GM21360 (cell line): ENCODE data around the gene SLBP.

Experiments
- ATAC-seq: cut with Tn5 transposase; IDR thresholded peaks from one replicate; pipeline ENCODE4 v1.9.1; 2021; ENCODE audit warnings: mild to moderate bottlenecking, moderate library complexity; ENCODE audit not compliant: unreplicated experiment

The SLBP gene

GRCh38 chr4:1656132-1656531 lies 56.0 kb downstream of the SLBP start:
- ATAC-seq = no peak

GRCh38 chr4:1655676-1656075 lies 56.4 kb downstream of the SLBP start:
- no peak for ATAC-seq

GRCh38 chr4:1655081-1655480 lies 57.0 kb downstream of the SLBP start:
- ATAC-seq = no peak

DNA sequence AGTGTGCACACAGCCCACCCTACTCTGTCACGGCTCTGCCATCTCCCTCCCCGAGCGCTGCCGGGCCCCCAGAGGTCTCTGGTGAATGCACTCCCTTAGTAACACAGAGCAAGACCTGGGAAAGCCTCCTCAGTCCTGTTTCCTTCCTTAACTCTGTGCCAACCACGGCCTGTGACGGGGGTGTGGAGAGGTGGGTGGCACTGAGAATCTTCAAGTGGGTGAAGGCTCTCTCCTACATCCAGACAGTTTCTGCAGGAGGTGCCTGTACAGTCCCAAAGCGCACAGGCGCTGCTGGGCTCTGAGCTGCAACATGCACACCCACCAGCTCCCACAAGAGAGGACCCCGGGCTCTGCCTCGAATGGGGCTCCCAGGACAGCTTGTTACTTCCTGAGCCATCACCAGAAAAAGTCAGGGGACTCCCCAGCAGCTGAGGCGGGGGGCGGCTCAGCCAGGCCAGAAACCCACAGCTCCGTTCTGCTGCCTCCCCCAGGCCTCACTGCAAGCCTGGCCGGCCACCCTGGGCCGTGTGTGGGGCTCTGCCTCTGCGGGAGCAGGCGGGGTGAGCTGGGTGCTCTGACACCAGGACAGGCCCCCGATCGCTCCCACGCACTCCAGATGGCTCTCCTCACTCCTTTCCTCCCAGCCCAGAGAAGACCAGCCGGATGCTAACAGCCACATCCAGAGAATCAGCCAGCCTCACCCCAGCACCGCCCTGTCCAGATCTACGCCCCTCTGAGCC lies 57.7 kb downstream of the SLBP start:
- ATAC-seq = no peak

- no peak for ATAC-seq
Measured at GRCh38 chr4:1653776-1654175, 58.3 kb downstream of the SLBP start.

GRCh38 chr4:1652088-1652487 lies 60.0 kb downstream of the SLBP start:
- no peak for ATAC-seq

- ATAC-seq = no peak
Measured at GRCh38 chr4:1651609-1652008, 60.5 kb downstream of the SLBP start.

DNA sequence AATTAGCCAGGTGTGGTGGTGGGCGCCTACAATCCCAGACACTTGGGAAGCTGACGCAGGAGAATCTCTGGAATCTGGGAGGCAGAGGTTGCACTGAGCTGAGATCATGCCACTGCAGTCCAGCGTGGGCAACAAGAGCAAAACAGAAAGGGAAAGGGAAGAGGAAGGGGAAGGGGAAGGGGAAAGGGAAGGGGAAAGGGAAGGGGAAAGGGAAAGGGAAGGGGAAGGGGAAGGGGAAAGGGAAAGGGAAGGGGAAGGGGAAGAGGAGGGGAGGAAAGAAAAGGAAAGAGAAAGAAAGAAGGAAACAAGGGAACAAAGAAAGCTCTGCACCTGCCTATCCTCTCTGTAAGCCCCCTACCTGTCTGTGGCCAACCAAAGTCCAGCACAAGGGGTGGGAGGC lies 63.2 kb downstream of the SLBP start:
- no peak for ATAC-seq

DNA sequence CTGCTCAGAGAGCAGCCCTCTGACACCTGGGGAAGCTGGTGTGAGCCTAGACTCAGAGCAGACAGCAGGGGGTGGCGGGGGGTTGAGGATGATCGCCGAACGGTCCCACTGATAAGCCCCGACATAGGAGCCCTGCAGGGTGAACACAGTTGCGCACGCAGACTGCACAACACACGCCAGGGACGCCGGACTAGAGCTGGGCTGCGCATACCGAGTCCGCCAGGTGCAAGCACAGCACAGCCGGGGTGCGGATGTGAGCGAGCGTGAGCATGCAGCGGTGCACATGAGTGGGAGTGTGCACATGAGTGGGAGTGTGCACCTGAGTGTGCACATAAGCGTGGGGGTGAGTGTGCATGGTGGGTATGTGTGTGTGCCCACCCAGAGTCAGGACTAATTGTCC lies 64.7 kb downstream of the SLBP start:
- no peak for ATAC-seq

DNA sequence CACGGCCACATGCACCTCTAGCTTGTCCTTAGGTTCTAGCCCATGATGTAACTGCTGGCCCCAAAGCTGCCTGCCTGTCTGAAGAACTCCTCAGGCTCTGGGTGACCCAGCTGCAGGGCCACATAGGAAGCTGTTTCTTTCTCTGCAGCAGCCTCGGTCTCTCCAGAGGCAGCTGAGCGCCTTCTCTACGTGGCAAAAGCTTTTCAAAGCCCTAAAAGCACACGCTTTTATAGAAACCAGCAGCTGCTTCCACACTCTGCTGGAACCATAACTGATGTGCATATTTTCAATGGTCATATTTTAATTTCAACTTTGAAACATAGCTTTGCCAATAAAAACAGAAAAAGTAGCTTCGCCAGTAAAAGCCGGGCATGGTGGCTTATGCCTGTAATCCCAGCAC lies 65.4 kb downstream of the SLBP start:
- no peak for ATAC-seq

DNA sequence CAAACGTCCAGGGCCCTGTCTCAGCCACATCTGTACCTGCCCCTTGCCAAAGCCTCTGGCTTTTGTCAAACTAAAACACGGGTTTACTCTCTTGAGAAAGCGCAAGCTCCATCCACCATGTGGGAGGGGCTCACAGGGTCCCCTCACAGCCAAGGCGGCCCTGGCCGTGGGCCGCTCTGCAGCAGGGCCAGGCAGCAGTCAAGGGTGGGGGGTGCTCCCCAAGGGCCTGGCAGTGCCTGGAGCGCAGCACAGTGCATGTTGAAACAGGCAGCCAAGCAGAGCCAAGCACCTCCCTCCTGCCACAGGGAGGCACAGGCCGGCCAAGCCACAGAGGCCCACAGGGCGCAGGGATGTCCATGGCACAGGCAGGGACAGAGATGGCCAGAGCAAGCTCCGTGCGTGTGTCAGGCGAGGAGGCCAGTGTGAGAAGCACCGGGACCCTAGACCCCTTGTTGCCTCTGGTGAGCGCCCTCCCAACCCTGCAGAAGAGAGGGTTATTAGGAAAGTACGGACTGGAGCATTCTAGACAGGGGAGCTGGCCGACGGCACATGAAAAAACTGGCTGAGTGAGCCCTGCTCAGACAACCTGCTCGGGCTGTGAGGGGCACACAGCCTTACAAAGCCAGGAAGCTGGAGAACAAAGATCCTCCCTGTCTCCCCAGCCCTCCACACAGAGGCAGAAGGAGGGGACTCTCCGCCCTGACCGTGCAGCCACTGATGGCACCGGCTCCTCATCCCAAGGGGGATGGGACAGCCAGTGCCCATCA lies 67.0 kb downstream of the SLBP start:
- ATAC-seq = no peak

GRCh38 chr4:1643971-1644735 lies 68.0 kb downstream of the SLBP start:
- no peak for ATAC-seq
